ENCODE results near the gene IQGAP2.
"Not testable (repeated sequence)": the region's sequence is repeated elsewhere in the genome, so short reads cannot be mapped to it uniquely, and the experiment has no call there.

IQGAP2 gene

DNA sequence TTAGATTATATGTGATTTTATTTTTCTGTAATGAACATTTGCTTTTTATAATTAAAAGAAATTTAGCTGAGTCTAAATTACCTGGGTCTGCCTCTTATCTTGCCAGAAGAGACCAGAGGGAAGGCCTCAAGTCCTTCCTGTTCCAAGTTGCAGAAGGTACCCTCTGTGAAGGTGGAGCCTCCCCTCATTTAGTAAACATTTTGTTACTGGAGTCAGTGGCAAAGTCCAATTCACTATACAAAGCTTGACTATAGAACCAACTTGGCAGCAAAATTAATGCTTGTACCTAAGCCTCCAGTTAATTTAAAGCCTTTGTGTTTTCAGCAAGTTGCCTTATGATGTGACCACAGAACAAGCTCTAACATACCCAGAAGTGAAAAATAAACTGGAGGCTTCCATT is 270.0 kb downstream of the IQGAP2 start:
- no peak for DNase-seq

DNA sequence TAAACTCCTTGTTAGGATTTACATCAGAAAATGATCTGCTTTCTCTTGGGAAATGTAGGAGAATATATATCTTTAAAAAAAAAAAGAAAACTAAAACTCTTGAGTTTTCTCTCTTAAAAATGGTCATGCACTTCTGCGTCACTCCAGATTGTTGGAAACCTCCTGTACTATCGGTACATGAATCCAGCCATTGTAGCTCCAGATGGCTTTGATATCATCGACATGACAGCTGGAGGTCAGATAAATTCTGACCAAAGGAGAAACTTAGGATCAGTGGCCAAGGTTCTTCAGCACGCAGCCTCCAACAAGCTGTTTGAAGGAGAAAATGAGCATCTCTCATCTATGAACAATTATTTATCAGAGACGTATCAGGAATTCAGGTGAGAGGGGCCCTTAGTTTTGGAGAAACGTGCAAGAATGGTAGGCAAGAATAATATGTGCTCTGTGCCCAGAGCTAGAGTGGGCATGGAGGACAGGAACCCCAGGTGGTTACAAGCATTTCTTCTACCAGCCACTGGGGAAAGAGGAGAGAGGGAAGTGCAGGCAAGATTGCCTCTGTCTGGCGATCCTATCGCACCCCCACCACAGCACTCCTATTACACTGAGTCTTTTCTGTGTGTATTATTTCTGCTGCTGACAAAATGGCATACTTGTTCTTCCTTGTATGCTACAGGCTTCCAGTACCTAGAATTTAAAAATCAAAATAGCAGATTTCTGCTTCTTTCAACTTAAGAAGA is 271.4 kb downstream of the IQGAP2 start:
- no peak for DNase-seq

- DNase-seq: no peak
Measured at GRCh38 chr5:76675364-76675763, 272.3 kb downstream of the IQGAP2 start.

DNA sequence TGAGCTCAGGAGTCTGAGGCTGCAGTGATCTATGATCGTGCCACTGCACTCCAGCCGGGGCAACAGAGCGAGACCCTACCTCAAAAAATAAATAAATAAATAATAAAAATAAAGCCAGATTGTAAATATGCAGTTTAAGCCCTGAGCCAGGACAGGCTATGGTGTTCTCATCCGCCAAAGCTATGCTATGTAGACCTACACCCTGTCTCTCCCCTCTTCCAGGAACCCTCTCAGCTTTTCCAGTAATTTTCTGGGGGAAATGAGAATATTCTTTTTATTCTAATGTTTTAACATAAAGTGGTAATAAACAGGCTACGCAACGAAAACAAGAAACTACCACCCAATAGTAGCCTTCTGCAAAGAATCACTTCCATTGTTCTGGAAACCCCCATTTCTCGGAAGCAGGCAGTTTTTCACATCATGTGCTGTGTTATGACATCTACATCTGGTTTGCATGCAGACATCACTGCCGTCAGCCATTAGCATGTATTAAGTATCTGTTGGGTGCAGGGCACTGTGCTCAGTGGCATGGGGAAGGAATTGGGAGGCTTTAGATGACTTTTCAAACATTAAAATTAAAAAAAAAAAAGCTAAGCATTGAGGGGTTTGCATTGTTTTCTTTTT is 274.9 kb downstream of the IQGAP2 start:
- no peak for DNase-seq

- no peak for DNase-seq
Measured at GRCh38 chr5:76679231-76679630, 276.1 kb downstream of the IQGAP2 start.

DNA sequence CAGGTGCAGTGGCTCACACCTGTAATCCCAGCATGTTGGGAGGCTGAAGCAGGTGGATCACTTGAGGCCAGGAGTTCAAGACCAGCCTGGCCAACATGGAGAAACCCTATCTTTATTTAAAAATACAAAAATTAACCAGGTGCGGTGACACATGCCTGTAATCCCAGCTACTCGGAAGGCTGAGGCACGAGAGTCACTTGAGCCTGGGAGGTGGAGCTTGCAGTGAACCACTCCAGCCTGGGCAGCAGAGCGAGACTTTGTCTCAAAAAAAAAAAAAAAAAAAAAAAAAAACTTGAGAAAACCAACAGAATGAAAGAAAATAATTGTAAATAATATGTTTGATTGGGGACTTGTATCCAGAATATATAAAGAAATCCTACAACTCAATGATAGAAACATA is 277.7 kb downstream of the IQGAP2 start:
- DNase-seq: not testable (repeated sequence)

- no peak for DNase-seq
Measured at GRCh38 chr5:76681287-76681686, 278.2 kb downstream of the IQGAP2 start.

GRCh38 chr5:76682387-76682786 is 279.3 kb downstream of the IQGAP2 start:
- no peak for DNase-seq

DNA sequence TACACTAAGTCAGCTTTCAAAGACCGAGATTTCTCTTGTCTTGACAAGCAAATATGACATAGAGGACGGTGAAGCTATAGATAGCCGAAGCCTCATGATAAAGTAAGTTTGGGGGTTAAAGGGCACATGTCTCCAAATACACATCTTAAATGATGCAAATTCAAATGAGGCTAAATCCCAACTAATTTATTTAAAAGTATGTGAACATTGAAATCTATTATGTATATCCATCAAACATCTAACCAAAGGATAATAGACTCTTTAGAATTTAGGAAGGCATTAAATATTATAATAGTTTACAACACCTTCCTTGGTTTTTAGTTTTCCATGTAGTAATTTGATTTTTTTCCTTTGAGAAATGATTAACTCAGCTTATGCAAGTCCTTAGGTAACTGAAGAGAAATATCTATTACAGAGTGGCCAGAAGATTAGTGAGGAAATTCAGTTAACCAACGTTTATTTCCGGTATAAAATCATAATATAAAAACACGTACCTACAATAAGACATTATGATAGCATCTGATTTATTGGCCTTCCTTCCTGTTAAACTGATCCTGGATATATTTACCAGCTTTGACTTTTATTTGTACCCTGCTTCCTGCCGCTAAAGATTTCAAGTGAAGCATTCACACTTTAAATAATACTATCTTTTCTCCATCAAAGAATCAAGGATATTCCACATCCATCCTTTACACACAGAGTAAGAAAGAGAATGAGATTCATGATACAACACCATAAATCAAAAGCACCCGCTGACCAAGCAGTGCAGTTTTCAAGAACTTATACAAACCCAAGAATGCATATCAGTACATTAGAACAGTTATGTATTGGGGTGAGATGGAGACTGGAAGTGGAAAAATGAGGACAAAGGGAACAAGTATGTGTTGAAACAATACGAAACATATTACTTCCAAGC is 281.0 kb downstream of the IQGAP2 start:
- no peak for DNase-seq

- DNase-seq: no peak
Measured at GRCh38 chr5:76684756-76685519, 281.9 kb downstream of the IQGAP2 start.

GRCh38 chr5:76685704-76686103 is 282.6 kb downstream of the IQGAP2 start:
- no peak for DNase-seq

DNA sequence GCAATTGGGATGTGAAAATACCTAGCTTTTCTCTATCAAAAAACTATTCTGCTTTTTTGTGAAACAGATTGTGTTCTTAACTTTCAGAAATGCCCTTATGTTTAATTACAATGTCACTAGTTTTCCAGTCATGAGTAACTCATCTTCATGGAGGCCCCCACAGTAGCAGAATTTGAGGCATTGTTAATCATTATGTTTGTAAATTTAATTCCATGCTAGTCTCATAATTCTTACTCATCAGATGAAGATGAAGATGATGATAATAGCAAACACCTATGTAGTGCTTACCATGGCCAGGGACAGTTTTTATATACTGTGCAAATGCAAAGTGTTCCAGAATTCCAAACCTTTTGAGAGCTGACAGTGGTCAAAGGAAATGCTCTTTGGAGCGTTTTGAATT is 285.1 kb downstream of the IQGAP2 start:
- DNase-seq: no peak

DNA sequence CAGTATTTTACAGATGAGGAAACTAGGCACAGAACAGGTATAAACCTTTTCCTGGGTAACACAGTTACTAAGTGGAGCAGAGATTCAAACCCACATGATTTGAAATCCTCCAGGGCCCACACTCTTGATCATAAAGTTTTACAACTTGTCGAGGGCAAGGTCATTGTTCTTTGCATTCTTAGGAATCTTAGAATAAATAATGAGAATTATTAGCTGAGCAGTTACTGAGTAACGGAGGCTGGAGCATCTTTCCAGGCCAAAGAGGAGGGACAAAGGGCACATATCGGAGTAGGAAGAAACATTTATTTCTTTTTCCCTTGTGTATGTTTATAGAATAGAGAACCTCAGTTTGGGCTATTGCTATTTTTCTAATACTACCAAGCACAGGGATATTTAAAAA is 285.8 kb downstream of the IQGAP2 start:
- DNase-seq: no peak

- DNase-seq: no peak
Measured at GRCh38 chr5:76689321-76690036, 286.4 kb downstream of the IQGAP2 start.

- no peak for DNase-seq
Measured at GRCh38 chr5:76690037-76690679, 287.1 kb downstream of the IQGAP2 start.

DNA sequence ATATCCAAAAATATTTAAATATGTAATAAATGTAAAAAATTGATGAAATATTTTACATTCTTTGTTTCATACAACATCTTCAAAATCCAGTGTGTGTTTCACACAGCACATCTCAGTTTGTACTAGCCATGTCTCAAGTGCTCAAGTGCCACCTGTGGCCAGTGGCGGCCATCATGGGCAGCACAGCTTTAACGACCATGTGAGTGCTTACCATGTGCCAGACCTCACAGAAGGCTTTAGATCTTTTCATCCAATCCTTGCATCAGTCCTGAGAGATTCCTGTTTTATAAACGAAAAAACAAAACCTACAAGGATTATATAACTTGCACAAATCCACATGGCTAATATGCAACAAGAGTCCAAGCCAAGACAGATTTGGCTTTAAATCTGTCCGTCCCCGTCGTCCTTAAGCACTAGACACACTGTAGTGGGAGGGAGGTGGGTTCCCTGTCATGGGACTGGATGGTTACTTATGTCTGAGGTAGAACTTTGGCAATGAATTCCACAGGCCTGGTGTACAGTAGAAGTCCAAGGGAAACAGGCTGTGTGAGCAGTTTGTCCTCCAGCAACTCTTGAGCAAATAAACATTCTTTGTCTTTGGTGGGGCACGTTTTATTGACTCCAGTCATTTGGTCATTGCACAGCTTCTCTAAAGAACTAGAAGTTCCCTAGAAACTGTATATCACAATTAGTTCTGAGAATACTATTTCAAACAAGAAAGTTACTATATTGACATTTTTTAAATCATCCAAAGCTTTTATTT is 287.8 kb downstream of the IQGAP2 start:
- no peak for DNase-seq

DNA sequence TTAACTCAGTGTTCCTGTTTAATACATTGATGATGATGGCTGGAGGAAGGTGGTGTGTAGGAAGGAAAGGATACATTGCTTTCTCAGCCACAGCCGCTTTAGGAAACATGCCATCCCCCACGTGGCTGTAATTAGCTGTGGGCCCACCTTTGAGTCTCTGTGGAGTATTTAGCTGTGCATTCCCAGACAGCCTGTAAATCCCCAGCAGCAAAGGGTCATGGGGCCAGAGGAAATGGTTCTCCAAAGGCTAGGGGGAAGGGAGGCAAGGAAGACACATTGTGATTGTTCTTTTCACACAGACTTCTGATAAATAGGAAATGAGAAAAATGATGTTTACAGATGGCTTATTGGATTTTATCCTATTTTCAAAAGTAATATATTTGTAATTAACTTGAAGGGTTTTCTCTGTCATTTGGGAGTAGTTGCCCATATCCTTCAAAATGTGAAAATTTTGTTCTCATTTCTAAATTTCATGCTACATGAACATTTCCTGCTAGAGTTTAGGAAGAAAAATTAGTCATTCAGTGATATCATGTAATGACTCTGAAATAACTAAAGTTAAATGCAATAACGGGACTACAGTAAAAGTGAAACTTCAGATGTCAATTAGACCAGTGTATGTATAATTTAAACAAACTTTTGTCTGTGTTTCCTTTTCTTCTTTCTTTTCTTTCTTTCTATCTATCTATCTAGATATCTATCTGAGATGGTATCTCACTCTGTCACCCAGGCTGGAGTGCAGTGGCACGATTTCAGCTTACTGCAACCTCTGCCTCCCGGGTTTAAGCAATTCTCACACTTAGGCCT is 288.6 kb downstream of the IQGAP2 start:
- no peak for DNase-seq

GRCh38 chr5:76692274-76692540 is 289.1 kb downstream of the IQGAP2 start:
- no peak for DNase-seq

DNA sequence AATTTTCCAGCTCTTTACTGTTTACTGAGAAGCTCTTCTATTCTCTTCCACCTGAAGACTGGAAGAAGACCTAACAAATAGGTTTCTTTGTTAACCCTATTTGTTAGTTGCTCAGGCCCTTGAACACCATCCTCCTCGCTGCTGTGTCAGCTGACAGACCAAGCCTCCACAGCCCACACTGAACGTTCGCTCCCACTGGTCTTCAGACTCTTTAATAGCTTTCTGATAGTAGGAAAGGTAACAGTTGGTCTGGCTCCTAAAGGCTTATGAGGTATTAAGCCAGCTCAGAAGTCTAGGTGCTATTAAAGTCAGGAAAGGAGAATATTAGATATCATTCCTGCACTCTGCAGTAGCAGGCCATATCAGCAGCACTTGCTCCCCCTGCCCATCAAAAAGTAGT is 289.6 kb downstream of the IQGAP2 start:
- no peak for DNase-seq

- DNase-seq: no peak
Measured at GRCh38 chr5:76693141-76693540, 290.1 kb downstream of the IQGAP2 start.

Data from CD4-positive, alpha-beta T cell treated with Interleukin-17A for 4 hours (primary cell).